H9 (cell line): ENCODE data around the gene RIPK4. TPM values are rescaled to one million over a fixed set of nuclear protein-coding genes. Genes with fewer than 3 reads are reported as not detected.

Experiments used
- DNase-seq: peaks from one replicate; pipeline ENCODE4 v3.0.0-alpha.2; 2017
- H2AFZ ChIP-seq: one replicate; pipeline ENCODE4 v1.6.1; 2013; ENCODE audit warnings: mild to moderate bottlenecking, low read length, control low read depth, moderate library complexity
- H2AK5ac ChIP-seq: 2 replicates; pipeline ENCODE4 v1.6.1; 2013; ENCODE audit warnings: low read length, control low read depth, mixed read lengths; ENCODE audit not compliant: insufficient read length
- H2BK120ac ChIP-seq: one replicate; pipeline ENCODE4 v1.6.1; 2013; ENCODE audit warnings: low read depth, mild to moderate bottlenecking, low read length, control low read depth, inconsistent platforms; ENCODE audit not compliant: poor library complexity, severe bottlenecking
- H2BK12ac ChIP-seq: 2 replicates; pipeline ENCODE4 v1.6.1; 2013; ENCODE audit warnings: low read length, control low read depth, mixed read lengths, low read depth; ENCODE audit not compliant: insufficient read length
- H2BK15ac ChIP-seq: 2 replicates; pipeline ENCODE4 v1.6.1; 2013; ENCODE audit warnings: low read depth, low read length, control low read depth
- H2BK20ac ChIP-seq: one replicate; pipeline ENCODE4 v1.6.1; 2013; ENCODE audit warnings: low read depth, mild to moderate bottlenecking, low read length, control low read depth, inconsistent platforms; ENCODE audit not compliant: poor library complexity, severe bottlenecking
- H2BK5ac ChIP-seq: 2 replicates; pipeline ENCODE4 v1.6.1; 2013; ENCODE audit warnings: low read length, control low read depth, mixed read lengths; ENCODE audit not compliant: insufficient read length
- H3K14ac ChIP-seq: 2 replicates; pipeline ENCODE4 v1.6.1; 2013; ENCODE audit warnings: low read length, control low read depth; ENCODE audit not compliant: insufficient read depth
- H3K18ac ChIP-seq: 2 replicates; pipeline ENCODE4 v1.6.1; 2013; ENCODE audit warnings: low read depth, mild to moderate bottlenecking, mixed read lengths, low read length, control low read depth; ENCODE audit not compliant: insufficient read length
- H3K23ac ChIP-seq: 2 replicates; pipeline ENCODE4 v1.6.1; 2013; ENCODE audit warnings: low read length, control low read depth, mixed read lengths, low read depth; ENCODE audit not compliant: insufficient read length
- H3K23me2 ChIP-seq: 2 replicates; pipeline ENCODE4 v1.6.1; 2013; ENCODE audit warnings: low read depth, mild to moderate bottlenecking, mixed read lengths, low read length, control low read depth; ENCODE audit not compliant: insufficient read length, poor library complexity, severe bottlenecking
- H3K27ac ChIP-seq: 2 replicates; pipeline ENCODE4 v1.5.1; 2013; ENCODE audit warnings: low read length, control low read depth, mixed read lengths, low read depth; ENCODE audit not compliant: insufficient read length
- H3K27me3 ChIP-seq: 2 replicates; pipeline ENCODE4 v1.6.1; 2013; ENCODE audit warnings: low read length, control low read depth, inconsistent platforms; ENCODE audit not compliant: insufficient read depth
- H3K4ac ChIP-seq: 2 replicates; pipeline ENCODE4 v1.6.1; 2013; ENCODE audit warnings: low read depth, mild to moderate bottlenecking, control low read depth, inconsistent platforms, low read length, moderate library complexity
- H3K4me1 ChIP-seq: 2 replicates; pipeline ENCODE4 v1.6.1; 2013; ENCODE audit warnings: low read length, control low read depth, inconsistent platforms; ENCODE audit not compliant: insufficient read depth
- H3K4me2 ChIP-seq: 2 replicates; pipeline ENCODE4 v1.6.1; 2013; ENCODE audit warnings: low read length, control low read depth, mixed read lengths; ENCODE audit not compliant: insufficient read length, insufficient read depth
- H3K56ac ChIP-seq: 2 replicates; pipeline ENCODE4 v1.6.1; 2013; ENCODE audit warnings: low read depth, mild to moderate bottlenecking, mixed read lengths, low read length, control low read depth; ENCODE audit not compliant: insufficient read length
- H3K79me1 ChIP-seq: 2 replicates; pipeline ENCODE4 v1.6.1; 2013; ENCODE audit warnings: low read depth, mild to moderate bottlenecking, moderate library complexity, low read length, control low read depth, inconsistent platforms; ENCODE audit not compliant: insufficient read depth, poor library complexity, severe bottlenecking
- H3K79me2 ChIP-seq: 2 replicates; pipeline ENCODE4 v1.6.1; 2013; ENCODE audit warnings: low read length, control low read depth, inconsistent platforms; ENCODE audit not compliant: insufficient read depth
- H3K9ac ChIP-seq: 2 replicates; pipeline ENCODE4 v1.6.1; 2013; ENCODE audit warnings: low read length, control low read depth, mixed read lengths; ENCODE audit not compliant: insufficient read length; ENCODE audit errors: extremely low read depth
- H3K9me3 ChIP-seq: one replicate; pipeline ENCODE4 v1.6.1; 2013; ENCODE audit warnings: low read depth, low read length, inconsistent platforms; ENCODE audit not compliant: control insufficient read depth
- H3T11ph ChIP-seq: one replicate; pipeline ENCODE4 v1.6.1; 2013; ENCODE audit warnings: mild to moderate bottlenecking, low read length, control low read depth, inconsistent platforms
- H4K20me1 ChIP-seq: one replicate; pipeline ENCODE4 v1.6.1; 2013; ENCODE audit not compliant: control insufficient read depth, insufficient read length, insufficient read depth
- H4K5ac ChIP-seq: 2 replicates; pipeline ENCODE4 v1.6.1; 2013; ENCODE audit warnings: low read depth, mild to moderate bottlenecking, mixed read lengths, low read length, control low read depth; ENCODE audit not compliant: insufficient read length
- H4K8ac ChIP-seq: replicated peaks from 2 replicates; pipeline ENCODE4 v1.6.1; 2013; ENCODE audit warnings: low read length, control low read depth, mixed read lengths, low read depth; ENCODE audit not compliant: insufficient read length
- H4K91ac ChIP-seq: 2 replicates; pipeline ENCODE4 v1.6.1; 2013; ENCODE audit warnings: low read depth, mild to moderate bottlenecking, moderate library complexity, mixed read lengths, low read length, control low read depth; ENCODE audit not compliant: insufficient read length
- H3K27ac Mint-ChIP-seq, 3 experiments: 2 replicates in 2 of 3; 3 replicates in 1 of 3; pipeline ENCODE4 v1.8.0; 2020 to 2021; ENCODE audit warnings: mixed read lengths in 3 of 3, mild to moderate bottlenecking in 1 of 3, moderate library complexity in 1 of 3
- H3K27me3 Mint-ChIP-seq: 2 replicates; pipeline ENCODE4 v1.8.0; 2021; ENCODE audit warnings: low read depth, mild to moderate bottlenecking, moderate library complexity, mixed read lengths
- H3K36me3 Mint-ChIP-seq, 3 experiments: 2 replicates in 2 of 3; 3 replicates in 1 of 3; pipeline ENCODE4 v1.8.0; 2020 to 2021; ENCODE audit warnings: low read depth in 3 of 3, mixed read lengths in 3 of 3; ENCODE audit not compliant: insufficient read depth in 1 of 3
- H3K4me1 Mint-ChIP-seq, 2 experiments: 2 replicates each; pipeline ENCODE4 v1.8.0; 2020; ENCODE audit warnings: mixed read lengths in 2 of 2
- H3K4me3 Mint-ChIP-seq, 2 experiments: 2 replicates in 1 of 2; 3 replicates in 1 of 2; pipeline ENCODE4 v1.8.0; 2020 to 2021; ENCODE audit warnings: mild to moderate bottlenecking in 2 of 2, mixed read lengths in 2 of 2, moderate library complexity in 1 of 2
- H3K9me3 Mint-ChIP-seq, 2 experiments: 2 replicates in 1 of 2; 3 replicates in 1 of 2; pipeline ENCODE4 v1.8.0; 2020; ENCODE audit warnings: mild to moderate bottlenecking in 2 of 2, mixed read lengths in 2 of 2, moderate library complexity in 1 of 2
- WGBS: extraction: QIAGEN DNeasy Blood & Tissue Kit; methylation state at CpG from one replicate; pipeline ENCODE4 v1.1.7; 2013; ENCODE audit warnings: missing lambda C conversion rate, low lambda C conversion rate, mixed read lengths; ENCODE audit not compliant: insufficient read length; ENCODE audit errors: extremely low coverage; 5-methylcytosine and 5-hydroxymethylcytosine counted together
- total RNA-seq: library from RNA; stranded (reverse); gene quantifications from 2 replicates; pipeline ENCODE4 v1.2.1, GENCODE V29; 2021
- TF ChIP-seq, protein P1 (sequence below): fragments of 200-600 bp; sonication (generic); conservative IDR thresholded peaks from 3 replicates; pipeline ENCODE4 v1.8.0; 2021; ENCODE audit warnings: antibody characterized with exemption, mild to moderate bottlenecking

Gene RIPK4
- total RNA-seq, 1 experiment from 2014 or later, result 2.9 TPM

DNA sequence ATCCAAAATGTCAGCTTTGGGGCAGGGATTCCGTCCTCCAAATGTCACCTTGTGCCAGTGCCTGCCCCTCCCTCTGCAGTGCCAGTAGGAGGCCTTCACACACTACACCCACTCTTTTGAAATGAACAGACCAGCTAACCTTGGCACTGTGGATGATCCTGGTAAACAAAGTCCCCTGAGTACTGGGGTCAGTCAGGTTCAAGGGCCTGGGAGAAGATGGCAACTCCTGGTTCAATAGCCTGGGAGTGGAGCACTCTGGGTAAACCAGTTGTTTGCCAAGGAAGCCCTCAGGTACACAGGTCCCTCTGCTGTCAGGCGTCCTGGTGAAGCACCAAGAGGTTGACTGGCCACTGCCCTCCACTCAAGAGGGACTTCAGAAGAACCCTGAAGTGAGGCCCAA lies 30.4 kb downstream of the RIPK4 start:
- Histone ChIP-seq H2BK5ac (no peak overlapping the region), H4K20me1 (no peaks in the 10 kb centered on the region), H4K5ac (no peak overlapping the region), H3K23me2 (no peaks in the 10 kb centered on the region), H3K4me1 (no peaks in the 10 kb centered on the region), H3K9me3 (peaks cover 11% of the 10 kb centered on the region), H3K79me1 (no peaks in the 10 kb centered on the region), H4K91ac (no peak overlapping the region), H2BK15ac (no peak overlapping the region), H3K14ac (no peak overlapping the region), H3K4ac (no peak overlapping the region), H3T11ph (no peak overlapping the region), H3K27me3 (no peaks in the 10 kb centered on the region; the same call in 1 of the 2 replicates), H4K8ac (no peak overlapping the region), H3K4me2 (no peak overlapping the region), H3K27ac (no peak overlapping the region), H2AK5ac (no peak overlapping the region), H2BK12ac (no peak overlapping the region), H3K56ac (no peak overlapping the region), H2BK20ac (no peak overlapping the region), H3K23ac (no peak overlapping the region), H3K79me2 (no peaks in the 10 kb centered on the region), H3K9ac (no peak overlapping the region), H3K18ac (no peak overlapping the region), H2AFZ (no peak overlapping the region), H2BK120ac (no peak overlapping the region)
- Mint-ChIP-seq H3K9me3 (peaks cover 26 to 32% of the 10 kb centered on the region in 2 experiments), H3K27me3 (peaks cover 17% of the 10 kb centered on the region), H3K27ac (no peak overlapping the region), H3K4me3 (no peak overlapping the region), H3K36me3 (peaks cover 30 to 39% (median 35%) of the 10 kb centered on the region in 3 experiments), H3K4me1 (no peaks in the 10 kb centered on the region)
- DNase-seq, result no peak
- TF ChIP-seq, protein P1, sequence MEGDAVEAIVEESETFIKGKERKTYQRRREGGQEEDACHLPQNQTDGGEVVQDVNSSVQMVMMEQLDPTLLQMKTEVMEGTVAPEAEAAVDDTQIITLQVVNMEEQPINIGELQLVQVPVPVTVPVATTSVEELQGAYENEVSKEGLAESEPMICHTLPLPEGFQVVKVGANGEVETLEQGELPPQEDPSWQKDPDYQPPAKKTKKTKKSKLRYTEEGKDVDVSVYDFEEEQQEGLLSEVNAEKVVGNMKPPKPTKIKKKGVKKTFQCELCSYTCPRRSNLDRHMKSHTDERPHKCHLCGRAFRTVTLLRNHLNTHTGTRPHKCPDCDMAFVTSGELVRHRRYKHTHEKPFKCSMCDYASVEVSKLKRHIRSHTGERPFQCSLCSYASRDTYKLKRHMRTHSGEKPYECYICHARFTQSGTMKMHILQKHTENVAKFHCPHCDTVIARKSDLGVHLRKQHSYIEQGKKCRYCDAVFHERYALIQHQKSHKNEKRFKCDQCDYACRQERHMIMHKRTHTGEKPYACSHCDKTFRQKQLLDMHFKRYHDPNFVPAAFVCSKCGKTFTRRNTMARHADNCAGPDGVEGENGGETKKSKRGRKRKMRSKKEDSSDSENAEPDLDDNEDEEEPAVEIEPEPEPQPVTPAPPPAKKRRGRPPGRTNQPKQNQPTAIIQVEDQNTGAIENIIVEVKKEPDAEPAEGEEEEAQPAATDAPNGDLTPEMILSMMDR, result no peak
- WGBS, result no CpG with 5 or more reads among the region's 2 CpGs
